HG03066 (cell line): ENCODE results near the gene PLEKHG5.

ENCODE experiments used
- ATAC-seq: cut with Tn5 transposase; IDR thresholded peaks from one replicate; pipeline ENCODE4 v1.9.1; 2021; ENCODE audit warnings: low read depth; ENCODE audit not compliant: unreplicated experiment

PLEKHG5 gene

GRCh38 chr1:6510493-6510892 is 19.0 kb upstream of the PLEKHG5 start:
- ATAC-seq: no peak

DNA sequence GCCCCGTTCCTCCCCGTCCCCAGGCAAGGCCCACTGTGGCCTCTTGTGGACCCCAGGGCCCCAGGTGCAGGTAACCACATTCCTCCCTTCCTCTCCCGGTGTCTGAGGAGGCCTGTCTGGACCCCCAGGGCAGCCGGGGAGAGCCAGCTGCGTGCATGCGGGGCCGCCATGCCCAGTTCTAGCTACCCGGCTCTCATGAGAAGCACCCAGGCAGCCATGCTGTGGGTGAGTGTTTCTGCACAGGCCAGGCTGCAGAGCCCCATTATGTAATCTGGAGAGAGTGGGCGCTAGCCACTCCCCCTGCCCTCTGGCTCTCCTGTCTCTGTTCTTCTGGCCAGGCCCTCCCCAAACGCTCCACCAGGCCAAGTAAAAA is 18.4 kb upstream of the PLEKHG5 start:
- ATAC-seq: no peak

DNA sequence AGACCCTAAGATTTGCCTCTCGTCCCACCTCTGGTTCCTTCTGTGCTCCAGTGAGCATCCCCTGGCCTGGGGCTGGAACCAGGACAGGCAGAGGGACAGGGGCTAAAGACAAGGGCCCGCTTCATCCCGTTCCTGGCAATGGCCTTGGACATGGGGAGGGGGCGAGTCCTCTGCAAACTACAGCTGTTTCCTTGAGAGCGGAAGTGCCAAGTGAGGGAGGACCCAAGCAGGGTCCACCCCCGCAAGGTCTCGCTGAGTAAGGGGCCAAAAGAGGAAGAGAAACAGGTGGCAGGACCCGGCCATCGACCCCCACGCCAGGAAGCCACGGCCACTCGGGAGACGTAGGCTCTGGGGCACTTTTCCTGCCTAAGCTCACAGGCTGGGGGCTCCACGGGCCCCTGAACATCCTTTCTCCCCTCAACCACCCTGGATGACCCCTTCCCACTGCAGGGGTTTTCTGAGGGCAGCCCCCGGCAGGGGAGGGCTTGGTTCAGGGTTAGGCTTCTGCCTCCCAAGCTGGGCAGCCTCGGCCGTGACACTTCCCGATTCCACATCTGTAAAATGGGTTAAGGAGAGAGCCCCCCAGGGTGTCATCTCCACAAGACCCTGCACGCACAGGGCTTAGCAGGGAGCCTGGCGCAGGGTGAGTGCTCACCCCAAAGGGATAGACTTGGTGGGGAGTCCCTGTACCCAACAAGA is 17.9 kb upstream of the PLEKHG5 start:
- ATAC-seq: no peak

- no peak for ATAC-seq
These were observed 17.3 kb upstream of the PLEKHG5 start for GRCh38 chr1:6508816-6509189.

DNA sequence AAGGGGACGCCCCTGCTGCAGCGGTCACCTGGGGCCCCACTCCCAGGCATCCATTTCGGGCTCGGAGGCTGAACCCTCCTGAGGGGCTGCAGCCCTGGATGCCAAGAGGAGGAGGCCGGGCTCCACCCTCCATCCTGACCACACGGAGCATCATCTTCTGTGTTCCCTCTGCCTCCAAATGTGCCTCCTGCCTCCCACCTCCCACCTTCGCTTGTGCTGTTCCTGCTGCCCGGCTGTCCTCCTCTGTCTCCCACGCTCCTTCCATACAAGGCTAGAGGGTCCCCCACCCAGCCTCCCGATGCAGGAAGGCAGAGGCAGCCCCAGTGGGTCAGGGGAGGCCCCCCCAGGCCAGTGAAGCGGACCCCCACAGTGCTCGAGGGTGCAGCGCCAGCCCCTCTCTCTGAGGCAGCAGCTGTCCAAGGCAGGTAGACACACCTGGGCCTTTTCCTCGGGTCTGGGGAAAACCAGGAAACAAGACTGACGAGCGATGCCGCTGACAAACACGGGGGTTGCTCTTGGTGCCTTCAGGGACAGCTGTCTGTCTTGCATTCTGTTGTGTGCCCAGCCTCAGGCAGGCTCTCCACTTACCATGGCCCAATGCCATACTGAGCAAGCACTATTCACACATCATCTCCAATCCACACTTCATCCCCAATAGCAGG is 16.8 kb upstream of the PLEKHG5 start:
- ATAC-seq: no peak

DNA sequence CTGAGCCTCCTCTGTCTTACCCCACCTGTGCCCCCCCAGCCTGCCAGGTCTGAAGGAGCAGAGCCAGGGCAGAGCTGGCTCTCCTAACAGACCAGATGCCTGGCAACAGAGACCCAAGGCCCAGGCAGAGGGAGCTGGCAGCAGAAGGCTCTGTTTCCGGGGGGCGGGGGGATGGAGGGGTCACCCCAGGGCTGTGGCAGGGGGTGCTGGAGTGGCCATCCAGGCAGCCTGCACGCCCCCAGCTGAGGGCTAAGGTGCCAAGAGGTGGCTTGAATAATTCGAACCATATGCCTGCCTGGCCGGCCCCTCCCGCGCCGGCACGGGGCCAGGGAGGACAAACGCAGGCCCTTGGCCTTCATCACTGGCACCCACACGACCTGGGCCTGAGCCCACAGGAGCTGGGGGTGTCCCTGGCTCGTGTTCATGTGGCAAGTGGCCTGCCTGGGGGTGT is 16.0 kb upstream of the PLEKHG5 start:
- no peak for ATAC-seq

DNA sequence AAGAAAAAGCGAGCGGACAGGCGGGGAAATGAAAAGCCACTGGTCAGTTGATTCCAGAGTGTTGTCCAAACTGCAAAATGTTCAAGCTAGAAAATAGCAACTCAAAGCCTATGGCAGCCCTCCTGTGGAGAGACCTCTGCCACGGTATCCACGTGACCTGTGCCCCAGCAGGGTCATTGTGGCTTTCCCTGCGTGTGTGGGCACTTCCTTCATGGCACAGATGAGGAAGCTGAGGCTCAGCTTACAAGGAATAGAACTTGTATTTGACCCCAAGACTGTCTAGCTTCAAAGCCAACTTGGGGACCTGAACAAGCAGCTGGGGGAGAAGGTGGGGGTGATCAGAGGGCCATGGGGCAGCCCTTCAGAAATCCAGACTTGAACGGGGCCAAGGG is 15.6 kb upstream of the PLEKHG5 start:
- no peak for ATAC-seq

- ATAC-seq: no peak
These were observed 15.0 kb upstream of the PLEKHG5 start for GRCh38 chr1:6506210-6507036.

DNA sequence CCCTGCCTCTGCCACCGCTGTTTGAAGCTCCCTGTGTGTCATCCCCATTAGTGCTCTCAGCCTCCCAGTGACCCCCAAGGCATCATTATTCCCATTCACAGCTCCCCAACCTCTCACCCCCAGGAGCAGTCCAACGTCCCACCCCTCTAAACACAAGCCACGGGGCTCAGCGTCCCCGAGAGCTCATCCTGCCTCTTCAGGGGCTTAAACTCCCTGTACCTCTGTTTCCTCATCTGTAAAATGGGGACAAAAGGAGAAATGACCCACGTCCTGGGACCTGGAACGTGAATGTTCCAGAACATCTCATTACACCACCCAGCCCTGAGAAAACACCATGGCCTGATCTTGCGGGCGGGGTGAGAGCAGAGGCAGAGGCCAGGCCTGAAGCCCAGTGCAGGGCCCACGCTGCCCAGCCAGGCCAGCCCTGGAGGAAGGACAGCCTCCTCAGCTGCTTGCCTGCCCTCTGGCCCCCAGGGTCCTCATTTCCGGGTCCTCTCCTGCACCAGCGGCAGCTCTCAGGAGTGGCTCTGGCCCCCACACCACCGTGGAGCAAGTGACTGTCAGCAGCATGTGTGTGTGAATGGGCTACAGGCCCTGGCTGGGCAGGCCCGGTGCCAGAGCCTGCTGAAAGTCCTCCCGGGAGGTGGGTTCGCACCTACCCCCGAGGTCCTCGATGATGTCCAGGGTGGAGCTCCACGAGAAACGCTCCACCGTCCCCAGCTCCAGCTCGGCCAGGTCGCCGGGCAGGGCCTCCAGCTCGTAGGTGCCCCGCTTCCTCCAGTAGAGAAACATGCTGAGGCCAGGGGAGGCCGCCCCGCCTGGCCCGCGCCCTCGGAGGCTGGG is 14.1 kb upstream of the PLEKHG5 start:
- no peak for ATAC-seq

- no peak for ATAC-seq
These were observed 13.4 kb upstream of the PLEKHG5 start for GRCh38 chr1:6504887-6505286.

DNA sequence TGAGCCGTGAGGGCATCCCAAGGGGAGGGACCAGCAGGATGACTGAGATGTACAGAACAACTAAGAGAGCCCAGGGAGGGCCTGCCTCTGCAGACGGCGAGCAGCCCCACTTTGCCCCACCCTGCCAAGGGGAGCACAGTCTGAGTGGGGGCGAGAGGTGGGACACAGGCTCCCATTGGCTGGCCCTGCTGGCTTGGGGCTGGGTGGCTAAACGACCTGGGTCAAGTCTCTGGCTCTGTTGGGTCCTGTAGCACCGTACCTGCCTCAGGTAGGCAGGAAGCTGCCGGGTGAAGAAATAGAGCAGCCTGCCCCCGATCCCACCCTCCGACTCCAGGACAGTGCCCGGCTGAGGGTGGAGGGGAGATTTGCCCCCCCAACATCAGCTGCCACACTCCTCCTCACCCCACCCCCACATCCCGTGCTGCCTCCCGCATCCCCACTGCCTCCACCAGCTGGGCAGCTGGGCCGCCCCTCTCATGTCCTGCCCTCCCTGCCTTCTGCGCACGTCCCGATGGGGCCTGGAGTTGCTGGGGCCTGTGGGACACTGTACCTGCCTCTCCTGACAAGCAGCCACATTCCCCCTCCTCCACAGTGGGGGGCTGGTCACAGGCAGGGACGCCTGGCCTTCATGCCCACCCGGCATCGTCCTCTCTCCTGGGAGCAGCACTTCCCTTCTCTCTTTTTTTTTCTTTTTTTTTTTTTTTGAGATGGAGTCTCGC is 12.6 kb upstream of the PLEKHG5 start:
- ATAC-seq: no peak

DNA sequence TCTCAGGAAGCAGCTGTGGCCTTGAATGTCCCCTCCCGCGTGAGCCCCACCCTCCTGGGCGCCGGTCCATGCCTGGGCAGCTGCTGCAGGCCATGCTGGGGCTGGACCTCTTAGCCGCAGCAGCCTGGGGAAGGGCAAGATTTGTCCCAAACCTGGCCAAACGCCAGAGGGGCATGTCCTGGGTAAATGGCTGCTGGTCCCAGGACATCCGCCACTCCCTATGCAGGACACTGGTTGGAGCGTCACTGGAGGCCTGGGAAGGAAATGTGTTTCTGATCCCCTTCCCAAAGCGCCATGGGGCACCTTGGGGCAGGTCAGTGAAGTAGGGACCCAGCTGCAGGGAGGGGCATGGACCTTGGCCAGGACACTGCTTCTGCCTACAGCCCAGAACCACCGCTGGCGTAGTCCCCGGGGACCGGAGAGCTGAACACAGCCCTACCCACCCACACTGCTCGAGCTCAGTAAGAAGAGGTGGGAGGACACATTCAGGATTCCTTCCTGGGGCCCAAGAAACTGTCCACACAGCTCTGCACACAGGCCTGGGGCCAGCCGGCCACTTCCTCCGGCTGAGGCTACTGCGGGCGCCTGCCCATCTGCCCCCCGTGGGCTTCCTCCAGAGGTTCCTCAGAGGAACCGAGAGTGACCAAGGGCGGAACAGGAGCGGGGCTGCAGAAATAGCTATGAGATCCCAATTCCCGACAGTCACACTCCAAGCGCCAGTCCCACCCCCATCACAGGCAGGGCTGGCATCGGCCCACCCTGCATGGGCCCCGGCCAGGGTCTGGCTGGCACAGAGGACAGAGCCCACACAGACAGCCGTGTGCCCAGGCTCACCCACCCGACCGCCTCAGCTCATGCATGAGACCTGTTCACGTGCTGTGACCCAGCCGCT is 10.8 kb upstream of the PLEKHG5 start:
- ATAC-seq: no peak

DNA sequence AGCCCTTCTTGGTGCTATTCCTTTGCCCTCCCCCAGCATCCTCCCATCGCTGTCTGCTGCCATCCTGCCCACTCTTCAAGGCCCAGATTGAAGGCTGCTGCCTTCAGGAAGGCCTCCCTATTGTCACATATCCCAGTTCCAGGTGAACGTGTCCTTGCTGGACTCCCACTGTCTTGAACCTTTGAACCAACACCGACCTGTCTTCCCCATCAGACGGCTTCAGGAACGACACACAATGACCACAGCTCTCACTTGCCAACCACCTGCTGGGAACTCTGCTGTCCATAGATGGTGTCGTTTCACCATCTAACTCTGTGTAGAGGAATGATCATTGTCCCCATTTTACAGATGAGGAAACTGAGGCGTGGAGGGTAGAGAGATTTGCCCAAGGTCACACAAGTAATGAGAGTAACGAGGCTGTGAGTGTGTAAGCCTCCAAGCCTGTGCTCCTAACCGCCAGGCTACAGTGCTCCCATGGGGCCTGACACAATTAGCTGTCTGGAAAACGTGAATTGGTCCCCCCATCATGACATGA is 9.9 kb upstream of the PLEKHG5 start:
- ATAC-seq: no peak

- ATAC-seq: no peak
These were observed 9.2 kb upstream of the PLEKHG5 start for GRCh38 chr1:6500544-6501278.

- ATAC-seq: no peak
These were observed 7.8 kb upstream of the PLEKHG5 start for GRCh38 chr1:6499296-6499695.

DNA sequence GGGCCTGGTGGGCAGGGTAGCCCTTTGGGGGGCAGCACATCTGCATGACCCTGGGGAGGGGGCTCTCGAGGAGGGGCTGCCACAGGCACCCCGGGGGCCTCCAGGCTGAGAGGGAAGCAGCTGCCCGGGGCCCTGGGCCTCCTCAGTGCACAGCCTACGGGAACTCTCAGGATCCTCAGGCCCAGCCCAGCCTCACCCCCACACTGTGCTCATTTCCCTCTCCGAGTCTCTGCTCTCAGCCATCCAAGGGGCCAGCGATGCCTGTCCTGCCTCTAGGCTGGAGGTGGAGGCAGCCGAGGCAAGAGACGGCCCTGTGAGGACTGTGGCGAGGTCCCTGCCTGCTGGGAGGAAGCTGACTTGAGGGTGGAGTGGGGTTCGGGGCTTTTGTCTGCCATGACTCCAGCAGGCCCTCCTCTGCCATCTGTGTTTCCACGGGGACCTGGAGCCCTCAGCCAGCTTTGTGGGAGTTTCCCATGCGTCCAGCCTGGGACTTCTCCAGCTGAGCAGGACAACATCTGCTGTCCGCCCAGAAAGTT is 7.2 kb upstream of the PLEKHG5 start:
- no peak for ATAC-seq

GRCh38 chr1:6497867-6498575 is 6.6 kb upstream of the PLEKHG5 start:
- ATAC-seq: no peak
